Stimulated activated CD8-positive, alpha-beta memory T cell treated with anti-CD3 and anti-CD28 coated beads, Interleukin-7, amount 100 ng/mL, for 24 hours (primary cell): ENCODE results near the gene PLEKHH3.

Experiments
- DNase-seq: peaks from one replicate; pipeline ENCODE4 v3.0.0-alpha.2; 2020; ENCODE audit warnings: low read depth

The PLEKHH3 gene

GRCh38 chr17:42686520-42687128 is 9.8 kb upstream of the PLEKHH3 start:
- no peak for DNase-seq

DNA sequence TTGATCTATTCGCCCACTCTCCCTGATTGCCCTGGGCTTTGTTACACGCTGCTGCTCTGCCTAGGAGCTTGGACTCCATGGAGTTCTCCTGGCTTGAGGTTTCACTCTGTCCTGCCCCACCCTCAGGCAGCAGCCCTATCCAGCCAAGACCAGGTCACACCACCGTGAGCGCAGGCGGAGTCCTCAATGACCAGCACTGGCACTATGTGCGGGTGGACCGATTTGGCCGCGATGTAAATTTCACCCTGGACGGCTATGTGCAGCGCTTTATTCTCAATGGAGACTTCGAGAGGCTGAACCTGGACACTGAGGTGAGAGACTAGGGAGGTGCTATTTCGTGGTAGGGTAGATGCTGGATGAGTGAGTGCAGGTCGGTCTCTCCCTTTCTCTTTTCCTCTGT is 9.0 kb upstream of the PLEKHH3 start:
- DNase-seq, result no peak

DNA sequence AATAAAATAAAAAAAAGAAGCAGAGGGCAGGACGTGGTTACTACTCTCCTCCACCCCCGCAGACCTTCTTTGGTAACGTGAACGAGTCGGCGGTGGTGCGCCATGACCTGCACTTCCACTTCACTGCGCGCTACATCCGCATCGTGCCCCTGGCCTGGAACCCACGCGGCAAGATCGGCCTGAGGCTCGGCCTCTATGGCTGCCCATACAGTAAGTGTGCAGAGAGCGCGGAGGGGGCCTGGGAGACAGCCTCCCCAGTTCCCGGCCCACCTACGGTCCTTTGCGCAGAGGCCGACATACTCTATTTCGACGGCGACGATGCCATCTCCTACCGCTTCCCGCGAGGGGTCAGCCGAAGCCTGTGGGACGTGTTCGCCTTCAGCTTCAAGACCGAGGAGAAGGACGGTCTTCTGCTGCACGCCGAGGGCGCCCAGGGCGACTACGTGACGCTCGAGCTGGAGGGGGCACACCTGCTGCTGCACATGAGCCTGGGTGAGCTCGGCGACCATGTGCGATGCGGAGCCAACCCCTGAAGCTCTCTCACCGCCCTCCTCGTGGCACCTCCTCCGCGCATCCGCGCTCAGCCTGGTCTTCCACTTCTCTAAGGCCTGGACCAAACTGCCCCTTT is 8.2 kb upstream of the PLEKHH3 start:
- no peak for DNase-seq

- no peak for DNase-seq
These were observed 6.7 kb upstream of the PLEKHH3 start for GRCh38 chr17:42683407-42684034.

DNA sequence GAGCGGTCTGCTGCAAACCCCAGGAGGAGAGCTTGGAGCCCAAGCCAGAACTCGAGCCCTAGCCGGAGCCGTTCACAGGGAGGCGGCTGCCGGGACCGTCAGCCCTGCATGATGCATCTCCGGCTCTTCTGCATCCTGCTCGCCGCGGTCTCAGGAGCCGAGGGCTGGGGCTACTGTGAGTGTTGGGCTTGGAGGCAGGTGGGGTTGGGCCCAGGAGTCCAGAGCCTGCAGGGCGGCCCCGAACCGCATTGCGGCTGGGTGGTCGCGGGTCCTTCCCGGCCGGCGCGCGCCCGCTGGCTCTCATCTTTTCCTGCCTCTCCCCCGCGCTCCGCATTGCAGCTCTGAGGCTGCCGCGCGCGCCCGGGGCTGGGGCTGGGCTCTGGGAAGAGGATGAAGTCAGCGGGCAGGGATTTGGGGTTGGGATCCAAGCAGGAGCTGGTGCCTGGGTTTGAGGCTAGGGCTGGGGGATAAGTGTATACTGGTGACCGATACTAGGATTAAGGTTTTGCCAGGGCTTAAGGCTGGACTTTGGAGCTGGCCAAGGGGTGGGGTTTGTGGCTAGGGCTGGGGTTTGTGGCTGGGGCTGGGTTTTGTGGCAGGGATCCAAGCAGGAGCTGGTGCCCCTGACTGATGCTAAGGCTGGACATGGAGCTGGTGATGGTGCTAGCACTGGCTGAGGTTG is 6.1 kb upstream of the PLEKHH3 start:
- DNase-seq, result no peak

DNA sequence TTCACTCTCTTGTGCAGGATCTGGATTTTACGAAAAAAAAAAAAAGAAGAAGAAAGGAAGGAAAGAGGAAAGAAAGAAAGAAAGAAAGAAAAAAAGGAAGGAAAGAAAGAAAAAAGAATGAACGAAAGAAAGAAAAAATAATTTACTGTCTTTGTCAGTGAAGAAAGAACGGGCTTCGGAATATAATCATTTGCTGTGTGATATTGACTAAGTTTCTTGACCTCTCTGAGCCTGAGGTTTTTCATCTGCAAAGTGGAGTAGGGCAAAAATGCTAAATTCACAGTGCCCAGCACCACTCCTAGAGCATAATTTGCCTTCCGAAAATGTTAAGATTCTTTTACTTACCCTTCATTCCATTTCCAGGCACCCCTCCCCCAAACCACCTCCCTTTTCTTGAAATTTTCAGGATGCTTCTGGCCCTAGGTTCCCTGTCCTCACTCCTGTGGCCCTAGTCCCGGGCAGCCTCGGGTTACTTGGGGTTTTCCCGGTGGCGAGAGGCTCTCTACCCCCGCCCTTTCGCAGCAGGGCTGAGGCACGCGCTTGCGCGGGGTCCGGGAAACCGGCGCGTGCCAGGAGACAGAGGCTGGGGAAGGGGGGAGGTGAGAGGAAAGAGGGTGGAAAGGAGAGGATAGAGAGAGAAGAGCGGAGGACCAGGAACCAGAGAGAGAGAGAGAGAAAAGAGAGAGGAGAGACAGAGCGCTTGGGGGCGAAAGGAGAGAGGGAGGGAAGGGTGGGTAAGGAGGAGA is 5.4 kb upstream of the PLEKHH3 start, which contains the start of gene CNTNAP1:
CNTNAP1 (plus strand) TSS at position 556 of the 746 bp plus-strand sequence. CDS start 299 bp downstream, outside the sequence.
- no peak for DNase-seq

- DNase-seq, result no peak
These were observed 3.6 kb upstream of the PLEKHH3 start for GRCh38 chr17:42680331-42680808.

DNA sequence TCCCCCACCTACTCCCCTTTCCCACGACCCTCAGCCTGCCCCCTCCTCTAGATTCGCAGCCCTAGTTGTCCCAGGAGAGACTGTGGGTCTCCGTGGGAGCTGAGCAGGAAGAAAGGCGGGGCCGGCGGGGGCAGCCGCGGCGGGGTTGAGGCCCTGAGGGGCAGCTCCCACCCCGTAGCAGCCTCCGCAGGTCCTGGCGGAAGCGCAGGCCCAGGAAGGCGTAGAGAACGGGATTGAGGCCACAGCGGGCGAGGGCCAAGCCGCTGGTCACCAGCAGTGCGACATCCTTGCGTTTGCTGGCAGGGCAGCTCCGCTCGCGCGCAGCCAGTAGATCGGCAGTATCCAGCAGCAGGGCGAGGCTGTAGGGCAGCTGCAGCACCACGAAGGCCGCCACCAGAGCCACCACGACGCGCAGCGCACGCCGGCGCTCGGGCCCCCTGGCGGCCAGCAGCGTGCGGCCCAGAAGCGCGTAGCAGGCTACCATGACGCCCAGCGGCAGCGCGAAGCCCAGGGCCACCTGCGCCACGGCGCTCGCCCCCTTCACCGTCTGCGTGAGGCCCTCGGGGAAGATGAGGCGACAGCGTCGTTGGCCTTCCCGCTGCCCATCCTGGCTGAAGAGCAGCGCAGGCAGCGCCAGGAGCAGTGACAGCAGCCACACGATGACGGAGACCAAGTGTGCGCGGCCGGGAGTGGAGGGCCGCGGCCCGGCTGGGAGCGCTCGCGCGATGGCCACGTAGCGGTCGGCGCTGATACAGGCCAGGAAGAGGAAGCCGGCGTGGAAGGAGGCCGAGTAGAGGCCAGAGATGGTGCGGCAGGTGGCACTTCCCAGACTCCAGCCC is 2.9 kb upstream of the PLEKHH3 start:
- no peak for DNase-seq

DNA sequence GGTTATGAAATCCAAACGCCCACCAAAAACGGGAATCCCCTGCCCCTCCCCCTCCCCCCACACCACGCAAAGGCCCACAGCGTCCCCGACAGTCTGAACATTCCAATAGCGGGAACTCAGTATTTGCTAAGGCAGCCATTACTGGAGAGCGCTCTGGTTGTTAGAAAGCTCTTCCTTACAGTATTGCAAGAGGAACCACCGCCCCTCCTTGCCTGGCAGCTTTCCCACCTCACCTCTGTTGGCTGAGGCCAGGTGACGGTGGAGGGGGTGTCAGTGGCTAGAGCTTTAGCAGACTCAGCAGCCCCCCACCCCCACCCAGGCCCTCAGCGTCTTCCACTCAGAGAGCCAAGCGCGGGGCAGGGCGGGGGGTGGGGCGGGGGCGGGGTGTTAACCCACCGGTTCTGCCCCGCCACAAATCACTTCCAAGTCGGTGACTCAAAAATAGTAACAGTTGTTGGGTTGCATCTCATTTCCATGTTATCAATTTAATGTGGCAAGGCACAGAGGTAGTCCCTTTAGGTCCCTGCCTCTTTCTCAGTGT is 2.2 kb upstream of the PLEKHH3 start:
- no peak for DNase-seq

DNA sequence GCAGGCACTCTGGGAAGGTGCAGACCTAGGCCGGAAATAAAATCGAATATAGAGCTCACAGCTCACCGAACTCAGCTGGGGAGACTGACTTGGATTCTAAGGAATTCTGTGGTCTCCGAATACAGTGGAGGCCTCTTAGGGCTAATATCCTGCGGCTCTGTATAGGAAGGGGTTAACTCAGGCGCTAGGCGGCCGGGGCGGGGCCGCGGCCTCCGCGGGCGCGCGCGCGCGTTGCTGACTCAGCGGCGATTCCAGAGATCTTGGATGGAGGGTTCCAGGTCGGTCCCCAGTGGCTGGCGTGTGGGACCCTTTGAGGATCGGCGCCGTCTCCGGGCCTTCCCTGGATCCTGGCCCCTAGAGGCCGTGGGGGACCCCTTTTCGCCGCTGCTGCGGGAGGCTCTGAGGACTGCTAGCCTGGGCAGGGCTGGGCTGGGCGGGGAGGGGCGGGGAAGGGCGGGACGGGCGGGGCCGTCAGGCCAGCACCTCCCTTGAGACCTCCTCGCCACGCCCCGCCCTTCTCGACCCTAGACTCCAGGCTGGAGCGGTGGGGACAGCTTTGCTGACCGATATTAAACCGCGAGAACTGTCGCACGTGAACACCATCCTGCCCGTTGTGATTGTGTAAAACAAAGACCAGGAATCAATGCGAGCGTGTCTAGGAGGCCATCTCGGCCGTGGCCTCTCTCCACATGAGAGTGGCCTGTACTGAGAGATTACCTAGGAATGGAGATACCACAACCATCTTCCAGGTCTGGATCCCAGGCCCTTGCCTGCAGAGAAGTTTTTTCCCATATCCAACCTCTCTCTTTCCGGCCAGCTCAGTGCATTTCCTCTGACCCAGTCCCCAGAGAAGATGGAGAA is 1.4 kb upstream of the PLEKHH3 start:
- DNase-seq, result peak; percentile 55

- peak; percentile 97 for DNase-seq
These were observed 441 bp upstream of the PLEKHH3 start for GRCh38 chr17:42677012-42677857.

DNA sequence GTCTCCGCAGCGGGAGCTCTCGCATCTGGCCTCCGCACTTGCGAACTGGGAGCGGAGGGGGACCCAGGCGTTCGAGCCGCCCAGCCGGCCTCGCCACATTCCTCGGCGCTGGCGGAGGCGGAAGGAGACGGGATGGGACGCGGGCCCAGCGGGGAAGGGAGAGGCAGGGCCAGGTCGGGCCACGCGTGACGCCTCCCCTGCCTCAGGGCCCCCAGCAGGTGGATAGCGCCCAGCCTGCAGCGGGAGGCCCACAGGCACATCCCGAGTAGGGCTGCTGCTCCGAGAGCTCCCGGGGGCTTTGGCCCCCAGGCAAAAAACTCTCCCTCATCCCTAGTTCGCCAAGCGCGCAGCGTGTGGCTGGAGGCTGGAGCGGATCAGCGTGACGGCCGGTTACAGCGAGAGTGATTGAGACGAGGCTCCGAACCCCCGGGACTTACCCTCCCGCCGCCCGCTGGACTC is 800 bp downstream of the PLEKHH3 start:
- DNase-seq, result no peak

- DNase-seq, result no peak
These were observed 1.3 kb downstream of the PLEKHH3 start for GRCh38 chr17:42675348-42675964.

- DNase-seq, result no peak
These were observed 1.9 kb downstream of the PLEKHH3 start for GRCh38 chr17:42674755-42675347.

DNA sequence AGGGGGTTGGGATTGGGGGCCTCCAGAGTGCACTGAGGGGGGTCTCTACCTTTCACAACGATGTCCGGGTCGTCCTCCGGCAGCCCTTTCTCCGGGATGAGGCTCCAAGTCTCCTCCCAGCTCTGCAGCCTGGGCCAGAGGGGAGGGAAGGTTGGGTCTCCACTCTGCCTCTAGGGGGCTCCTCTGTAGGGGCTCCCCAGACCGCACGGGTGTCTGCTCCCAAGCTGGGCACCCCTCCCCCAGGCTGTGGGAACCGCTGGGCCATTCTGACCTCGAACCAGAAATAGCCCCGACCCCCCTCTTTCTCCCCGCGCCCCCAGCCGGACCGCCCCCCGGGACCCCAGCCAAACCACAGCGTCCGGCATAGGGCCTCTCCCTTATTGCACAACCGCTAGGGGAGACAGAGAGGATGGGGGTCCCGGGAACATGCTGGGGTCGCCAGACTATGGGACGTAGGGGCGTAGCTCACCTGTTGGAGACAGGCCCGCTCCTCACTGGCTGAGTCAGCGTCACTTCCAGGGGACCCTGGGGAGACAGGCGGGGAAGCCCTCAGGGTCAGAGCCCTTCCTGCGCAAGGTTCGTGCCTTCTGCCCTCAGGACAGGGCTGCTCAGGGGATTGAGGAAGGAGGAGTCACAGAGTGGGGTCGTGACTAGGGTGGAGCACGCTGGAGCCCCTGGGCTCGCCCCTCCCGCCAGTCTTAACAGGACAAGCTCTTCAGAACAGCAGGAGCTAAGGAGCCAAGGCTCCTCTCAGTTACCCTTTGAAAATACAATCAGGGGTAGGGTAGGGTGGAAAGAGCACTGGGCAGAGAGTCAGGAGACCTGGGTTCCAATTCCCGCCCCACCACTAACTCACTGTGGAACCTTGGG is 2.7 kb downstream of the PLEKHH3 start:
- DNase-seq, result no peak

DNA sequence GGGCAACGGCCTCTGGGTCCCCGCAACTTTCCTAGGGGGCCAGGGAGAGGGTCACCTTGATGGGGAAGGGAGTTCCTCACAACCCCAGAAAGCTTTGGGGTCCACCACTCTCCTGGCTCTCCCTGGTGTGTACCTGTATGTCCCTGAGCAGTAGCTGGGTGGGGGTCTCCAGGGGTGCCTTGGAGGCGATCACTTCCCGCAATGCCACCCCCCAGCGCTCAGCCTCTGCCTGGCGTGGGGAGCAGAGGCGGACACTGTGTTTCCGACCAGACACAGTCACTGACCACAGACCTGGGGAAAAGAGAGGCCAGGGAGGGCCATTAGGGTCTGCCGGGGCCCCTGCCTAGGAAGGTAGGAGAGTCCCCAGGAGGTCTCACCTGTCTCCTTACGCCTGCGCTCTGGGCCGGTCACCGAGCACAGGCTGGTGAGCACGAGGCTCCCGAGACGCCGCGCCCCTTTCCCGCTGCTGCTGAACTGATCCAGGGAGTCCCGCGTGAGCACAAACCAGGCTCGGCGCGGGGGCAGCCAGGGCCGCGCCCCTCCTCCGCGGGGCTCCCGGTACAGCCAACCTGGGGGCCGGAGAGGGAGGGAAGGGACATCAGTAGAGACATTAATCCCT is 3.4 kb downstream of the PLEKHH3 start:
- no peak for DNase-seq
